Left cardiac atrium (tissue), 4 donors: ENCODE results near the gene C3orf18. TPM values are rescaled to one million over a fixed set of nuclear protein-coding genes. Genes with fewer than 3 reads are reported as not detected.

Experiments used
- ATAC-seq, 2 donors: fragments of 200-7000 bp; cut with Tn5 transposase; one replicate each; pipeline ENCODE4 v1.9.1; 2020; ENCODE audit warnings: mild to moderate bottlenecking in 2 of 2, moderate library complexity in 2 of 2
- DNase-seq: peaks from one replicate; pipeline ENCODE4 v3.0.0-alpha.2; 2020
- intact Hi-C, 2 donors: fragments of 100-400 bp; cut with DNase I; formaldehyde crosslinking; loops; one replicate each; pipeline versions ENCODE4 v1.14.1 to v1.15.1; 2022 to 2023
- total RNA-seq, 2 donors: library from RNA; stranded (reverse); fragmentation: NEBNext Ultra II Directional; extraction: Animal tissue kit (Norgen Biotek cat#: 25700); gene quantifications; one replicate each; pipeline ENCODE4 v1.2.1, GENCODE V29; 2021
- donor health status: DM: no; HTN: yes; CAD: no.
- donor health status: DM: no; HTN: yes; CAD: no; lungs with severe emphysema.
- donor health status: DM: yes; HTN: yes; CAD: no.
- donor health status: Dilated cardiomyopathy.

Gene C3orf18
- total RNA-seq, 2 donors from 2014 or later = 29.7 to 32.3 TPM

DNA sequence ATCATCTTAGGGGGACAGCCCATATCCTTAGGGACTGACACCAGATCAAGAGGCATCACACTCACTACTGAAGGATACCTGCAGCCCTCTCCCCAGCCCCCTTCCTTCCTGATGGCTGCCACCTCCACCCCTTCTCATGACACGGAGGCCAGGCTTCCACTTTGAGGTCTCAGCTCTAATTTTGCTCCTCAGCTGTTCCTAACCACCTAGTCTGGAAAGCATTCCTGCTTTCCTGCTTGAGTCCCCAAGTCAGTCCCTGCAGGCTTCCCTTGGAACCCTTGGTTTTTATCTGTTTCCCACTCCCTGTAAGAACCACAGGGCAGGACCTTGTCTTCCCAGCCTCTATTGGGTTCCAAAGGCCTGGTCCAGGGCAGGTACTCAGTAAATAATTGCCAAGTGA is 3.2 kb downstream of the C3orf18 start:
- no peak for DNase-seq
- intact Hi-C loops = no loop called here
- no peak for ATAC-seq

GRCh38 chr3:50563867-50564266 is 3.7 kb downstream of the C3orf18 start:
- intact Hi-C loops = no loop called here
- ATAC-seq (no peak), DNase-seq (no peak)

DNA sequence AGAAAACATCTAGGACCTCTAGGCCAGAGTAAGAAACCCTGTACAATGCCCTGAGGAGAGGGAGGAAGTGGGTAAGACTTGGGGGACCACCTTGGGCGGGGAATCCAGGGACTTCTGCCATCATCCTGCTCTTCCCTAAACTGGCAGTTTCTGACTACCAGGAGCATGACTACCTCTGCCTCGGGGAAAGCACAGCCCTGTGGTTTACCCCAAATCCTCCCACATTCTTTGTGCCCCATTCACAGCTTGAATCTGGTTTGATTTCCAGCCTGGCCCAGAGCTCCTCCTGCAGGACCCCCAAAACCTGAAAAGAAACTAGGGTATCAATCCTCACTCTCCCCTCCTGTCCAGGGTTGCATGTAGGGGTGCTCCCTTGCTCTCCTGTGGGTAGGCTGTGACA is 4.7 kb downstream of the C3orf18 start:
- intact Hi-C loops = no loop called here
- ATAC-seq = no peak
- DNase-seq = no peak

- DNase-seq (no peak), ATAC-seq (peak in 1 of 2 donors; percentile 10)
- intact Hi-C loops = no loop called here
Observed at GRCh38 chr3:50559702-50560101, 7.8 kb downstream of the C3orf18 start.

- DNase-seq (no peak), ATAC-seq (no peak)
- intact Hi-C loops = no loop called here
Observed at GRCh38 chr3:50557915-50558314, 9.6 kb downstream of the C3orf18 start.

DNA sequence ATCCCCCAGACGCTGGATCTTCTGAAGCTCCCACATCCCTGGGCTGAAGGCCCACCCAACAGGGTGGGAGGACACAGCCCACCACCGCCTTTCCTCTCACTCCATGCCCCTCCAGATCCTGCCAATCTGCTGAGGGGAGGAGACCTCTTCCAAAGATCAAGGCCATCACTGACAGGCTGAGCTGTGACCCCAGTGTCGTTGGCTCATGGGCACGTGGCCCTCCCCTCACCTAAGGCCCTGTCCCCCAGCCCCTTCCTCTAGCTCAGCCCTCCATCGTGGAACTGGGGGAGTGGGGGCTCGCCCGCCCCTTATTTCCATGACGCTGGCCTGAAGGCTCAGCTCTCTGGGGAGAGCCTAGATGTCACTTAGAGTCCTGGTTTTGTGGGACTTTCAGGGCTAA is 10.4 kb downstream of the C3orf18 start:
- intact Hi-C loops = no loop called here
- DNase-seq = no peak
- no peak for ATAC-seq

DNA sequence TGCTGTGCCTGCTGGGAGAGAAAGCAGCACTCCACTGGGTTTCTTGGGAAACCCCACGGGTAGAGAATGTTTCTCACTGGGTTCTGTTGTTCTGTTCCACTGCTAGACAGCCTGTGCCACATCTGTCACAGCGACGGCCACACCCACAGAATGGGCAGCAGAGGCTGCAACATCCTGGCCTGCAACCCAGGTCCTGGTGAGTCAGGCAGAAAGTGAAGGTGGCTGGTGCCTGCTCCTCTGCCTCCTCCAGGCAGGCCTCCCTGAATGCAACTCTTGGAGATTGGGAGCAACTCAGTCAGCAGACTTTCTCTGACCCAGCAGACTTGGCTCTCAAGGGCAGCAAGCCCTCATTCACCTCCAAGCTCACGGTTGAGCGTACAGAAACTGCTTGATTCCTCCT is 13.0 kb downstream of the C3orf18 start:
- intact Hi-C loops = no loop called here
- no peak for ATAC-seq
- no peak for DNase-seq

DNA sequence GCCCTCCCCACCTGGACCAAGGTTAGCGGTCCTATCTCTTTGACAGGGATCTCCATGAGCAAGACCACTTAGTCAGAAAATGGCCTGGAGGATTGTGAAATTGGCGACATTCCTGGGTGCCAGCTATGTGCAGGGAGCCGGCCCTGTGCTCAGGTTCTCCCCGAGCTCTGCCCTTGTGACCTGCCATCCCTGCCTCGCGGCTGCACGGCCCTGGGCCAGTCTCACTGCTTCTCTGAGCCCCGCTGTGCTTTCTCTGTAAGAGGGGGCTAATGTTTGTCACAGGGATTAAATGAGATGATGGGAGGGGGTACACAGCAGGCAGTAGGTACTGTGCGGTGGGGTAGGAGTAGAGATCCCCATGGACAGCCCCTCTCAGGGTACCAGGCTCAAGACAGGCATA is 14.9 kb downstream of the C3orf18 start:
- DNase-seq (no peak), ATAC-seq (no peak)
- intact Hi-C loops = no loop called here

DNA sequence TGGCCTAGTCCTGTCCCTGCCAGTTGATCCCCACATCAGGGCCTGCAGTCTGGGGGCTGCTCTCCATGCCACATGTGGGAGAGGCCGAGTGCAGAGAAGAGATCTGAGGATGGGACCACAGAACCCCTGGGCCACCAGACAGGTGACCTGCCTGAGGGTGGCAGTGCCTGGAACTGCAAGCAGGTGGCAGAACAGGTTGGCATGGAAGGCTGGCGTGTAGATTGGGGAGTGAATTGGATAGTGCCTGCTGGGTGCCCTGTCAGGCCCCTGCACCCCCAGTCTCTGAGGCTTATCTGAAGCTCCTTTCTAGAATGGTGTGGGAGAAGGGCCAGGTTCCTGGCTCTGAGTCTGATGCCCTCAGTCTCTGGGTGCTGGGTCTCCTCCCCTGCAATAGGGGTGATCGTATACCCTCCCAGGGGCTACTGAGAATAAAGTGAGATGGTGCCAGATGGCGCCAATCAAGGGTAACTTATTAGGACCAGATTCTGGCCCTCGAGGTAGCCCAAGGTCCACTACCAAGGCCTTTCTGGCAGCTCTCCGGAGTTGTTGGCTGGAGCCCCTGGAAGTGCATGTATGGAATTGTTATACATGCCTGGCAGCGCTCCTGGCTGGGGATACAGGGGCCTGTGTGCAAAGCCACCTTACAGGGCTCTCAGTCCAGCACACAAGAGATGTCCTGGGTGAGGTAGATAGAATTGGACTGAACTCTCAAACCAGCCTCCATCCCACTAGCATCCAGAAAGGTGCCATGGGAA is 15.7 kb downstream of the C3orf18 start:
- ATAC-seq (no peak), DNase-seq (no peak)
- intact Hi-C loops = no loop called here

- intact Hi-C loops = no loop called here
- DNase-seq (no peak), ATAC-seq (no peak)
Observed at GRCh38 chr3:50551054-50551659, 16.4 kb downstream of the C3orf18 start.

DNA sequence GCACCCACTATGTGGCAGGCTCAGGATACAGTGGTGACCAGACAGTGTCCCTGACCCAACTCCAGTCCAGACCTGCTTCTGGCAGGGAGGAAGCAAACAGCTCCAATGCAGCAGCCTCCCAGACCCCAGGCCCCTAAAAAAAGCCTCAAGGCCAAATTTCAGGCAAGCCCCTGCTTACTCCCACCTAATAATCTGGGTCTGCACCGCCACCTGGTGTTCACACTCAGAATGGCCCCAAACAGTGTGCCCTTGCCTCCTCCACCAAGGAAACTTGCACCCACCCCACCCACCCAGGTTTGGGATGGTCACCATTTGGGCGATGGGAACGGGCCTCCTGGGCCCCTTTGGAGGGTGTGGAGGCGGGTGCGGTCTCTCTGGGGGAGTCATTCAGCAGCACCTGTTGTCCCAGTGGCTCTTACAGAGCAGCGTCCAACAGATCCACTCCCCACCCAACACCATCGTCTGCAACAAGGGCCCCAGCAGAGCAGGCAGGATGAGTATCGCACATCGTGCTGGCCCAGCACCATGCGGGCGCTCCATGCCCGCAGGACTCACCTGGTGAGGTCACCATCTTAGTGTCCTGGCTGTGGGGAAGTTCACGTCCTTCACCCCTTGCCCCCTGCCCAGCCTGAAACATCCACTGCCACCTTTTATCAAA is 17.3 kb downstream of the C3orf18 start:
- ATAC-seq = peak; percentile 54 to 69
- intact Hi-C loops = no loop called here

GRCh38 chr3:50549226-50549625 is 18.3 kb downstream of the C3orf18 start:
- ATAC-seq = no peak
- no peak for DNase-seq
- intact Hi-C loops = no loop called here

More for the DNA sequence above, 17.3 kb downstream of the C3orf18 start:
- DNase-seq = peak; percentile 46

DNA sequence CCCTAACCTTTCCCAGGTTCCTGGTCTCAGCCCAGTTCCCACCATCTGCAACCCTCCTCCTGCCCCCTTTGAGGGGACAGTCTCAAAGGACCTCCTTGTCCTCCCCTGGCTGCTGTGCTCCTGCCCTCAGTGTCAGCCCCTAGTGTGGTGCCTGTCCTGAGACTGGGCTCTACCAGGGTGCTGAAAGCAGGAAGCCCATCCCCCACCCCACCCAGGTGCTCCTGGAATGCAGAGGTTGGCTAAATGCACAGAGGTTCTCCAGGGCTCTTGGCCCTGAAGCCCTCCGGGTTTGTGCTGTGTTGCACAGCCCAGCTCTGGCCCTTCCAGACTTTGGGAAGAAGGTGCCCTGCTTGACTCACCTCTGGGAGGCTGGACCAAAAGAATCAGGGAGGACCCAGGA is 21.8 kb downstream of the C3orf18 start:
- intact Hi-C loops = no loop called here
- DNase-seq (no peak), ATAC-seq (no peak)

DNA sequence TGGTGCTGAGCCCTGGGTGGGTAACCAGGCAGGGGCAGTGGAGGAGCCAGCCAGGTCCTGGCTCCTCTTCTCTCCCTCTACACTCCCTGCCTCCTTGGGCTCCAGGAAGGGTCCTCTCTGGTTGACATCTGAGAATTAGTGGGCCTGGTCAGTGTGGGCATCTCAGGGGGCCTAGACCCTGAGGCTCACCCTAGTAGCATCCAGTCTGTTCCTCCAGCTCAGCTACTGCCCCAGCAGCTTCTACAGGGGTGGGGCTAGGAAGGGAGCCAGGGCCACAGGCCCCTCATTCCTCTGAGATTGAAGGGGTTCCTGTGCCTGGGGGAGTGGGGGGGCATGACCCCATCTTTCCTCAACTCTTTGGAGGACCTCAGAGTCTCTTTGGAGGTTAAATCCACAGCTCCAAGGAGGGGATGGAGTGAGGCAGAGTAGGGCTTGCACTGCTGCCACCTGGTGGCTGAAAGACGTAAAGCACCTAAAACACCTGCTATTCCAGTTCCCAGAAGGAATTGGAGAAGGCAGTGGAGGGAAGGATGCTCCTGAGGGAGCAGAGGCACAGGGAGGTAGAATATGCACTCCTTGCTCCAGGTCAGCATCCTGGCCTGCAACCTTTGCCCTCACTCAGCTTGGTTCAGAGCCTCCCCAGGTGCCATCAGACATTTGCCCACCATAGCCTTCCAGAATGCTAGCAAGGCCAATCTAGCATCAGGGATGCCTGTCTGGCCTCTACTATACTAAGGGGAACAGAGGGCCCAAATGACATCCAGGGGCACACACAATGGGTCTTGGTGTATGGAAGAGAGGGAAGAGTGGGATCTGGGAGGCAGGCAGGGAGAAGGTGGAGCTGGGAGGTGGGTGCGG is 25.1 kb downstream of the C3orf18 start:
- ATAC-seq (peak; percentile 76 to 79), DNase-seq (peak; percentile 68)
- intact Hi-C loops = loop anchor here (2.0 to 5.0 kb wide), 3 partner anchors 106 to 195 kb away; partner anchors contain the start of gene ZMYND10 (in 1 of the 2)

GRCh38 chr3:50539356-50540286 is 27.9 kb downstream of the C3orf18 start:
- no peak for ATAC-seq
- DNase-seq = no peak
- intact Hi-C loops = loop anchor here in 1 of 2 donors (5.0 kb wide), 1 partner anchor 192 kb away; the partner anchor contains the start of gene ZMYND10

- intact Hi-C loops = no loop called here
- ATAC-seq (no peak), DNase-seq (no peak)
Observed at GRCh38 chr3:50537421-50538129, 30.0 kb downstream of the C3orf18 start.

DNA sequence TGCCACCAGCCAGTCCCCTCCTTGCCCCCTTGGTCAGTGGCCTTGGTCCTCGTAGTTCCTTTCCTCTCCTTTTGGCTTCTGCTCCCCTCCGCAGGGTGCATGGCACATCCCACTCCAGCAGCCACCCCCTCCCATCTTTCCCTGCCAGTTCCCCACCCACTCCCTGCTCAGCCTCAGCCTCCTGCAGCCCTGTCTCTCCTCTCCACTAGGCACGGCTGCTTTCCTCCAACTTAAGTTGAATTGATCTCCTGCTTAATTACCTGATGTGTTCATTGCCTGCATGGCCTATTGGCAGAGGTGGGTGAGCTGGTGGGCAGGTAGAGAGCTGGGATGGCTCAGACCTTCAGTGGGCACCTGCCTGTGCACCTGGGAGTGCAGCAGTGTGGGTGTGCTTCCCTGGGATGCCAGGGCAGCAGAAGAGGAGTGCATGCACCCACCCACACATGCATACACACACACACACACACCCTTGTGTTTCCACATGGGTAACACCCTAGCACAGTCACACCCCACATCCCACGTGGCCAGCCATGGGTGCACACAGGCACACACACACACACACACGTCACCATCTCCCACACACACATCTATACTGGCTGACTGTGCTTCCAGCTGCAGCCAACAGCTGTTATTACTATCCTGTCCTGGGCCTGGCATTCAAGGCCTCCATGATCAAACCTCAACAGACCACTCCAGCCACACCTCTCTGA is 30.9 kb downstream of the C3orf18 start:
- no peak for DNase-seq
- ATAC-seq = no peak
- intact Hi-C loops = no loop called here
